Ishikawa (cell line): ENCODE results near the gene OPCML.

ENCODE experiments used
- CEBPB ChIP-seq: IDR thresholded peaks from 2 replicates; pipeline ENCODE4 v1.6.1; 2012
- CREB1 ChIP-seq: IDR thresholded peaks from 2 replicates; pipeline ENCODE4 v1.6.1; 2012; ENCODE audit warnings: low read depth
- EGR1 ChIP-seq: IDR thresholded peaks from 2 replicates; pipeline ENCODE4 v1.6.1; 2012
- EP300 ChIP-seq: IDR thresholded peaks from 2 replicates; pipeline ENCODE4 v1.6.1; 2012; ENCODE audit warnings: borderline replicate concordance
- FOXM1 ChIP-seq: IDR thresholded peaks from 2 replicates; pipeline ENCODE4 v1.6.1; 2012; ENCODE audit warnings: low read depth, borderline replicate concordance
- MAX ChIP-seq: IDR thresholded peaks from 2 replicates; pipeline ENCODE4 v1.6.1; 2012
- NFIC ChIP-seq: IDR thresholded peaks from 2 replicates; pipeline ENCODE4 v1.6.1; 2012
- RAD21 ChIP-seq: IDR thresholded peaks from 2 replicates; pipeline ENCODE4 v1.6.1; 2012; ENCODE audit warnings: low read depth
- REST ChIP-seq: IDR thresholded peaks from 2 replicates; pipeline ENCODE4 v1.6.1; 2012; ENCODE audit warnings: low read depth, mild to moderate bottlenecking
- TAF1 ChIP-seq: IDR thresholded peaks from 2 replicates; pipeline ENCODE4 v1.6.1; 2012; ENCODE audit warnings: low read depth, mild to moderate bottlenecking
- TCF12 ChIP-seq: IDR thresholded peaks from 2 replicates; pipeline ENCODE4 v1.6.1; 2012; ENCODE audit warnings: low read depth
- TEAD4 ChIP-seq: IDR thresholded peaks from 2 replicates; pipeline ENCODE4 v1.6.1; 2012
- USF1 ChIP-seq: IDR thresholded peaks from 2 replicates; pipeline ENCODE4 v1.6.1; 2012
- YY1 ChIP-seq: IDR thresholded peaks from 2 replicates; pipeline ENCODE4 v1.6.1; 2012; ENCODE audit warnings: low read depth
- ZBTB7A ChIP-seq: IDR thresholded peaks from 2 replicates; pipeline ENCODE4 v1.6.1; 2012; ENCODE audit warnings: low read depth

Gene OPCML

GRCh38 chr11:132551016-132551415, 981.3 kb downstream of the OPCML start:
- TF ChIP-seq CREB1 (no peak), ZBTB7A (no peak), YY1 (no peak), RAD21 (no peak), NFIC (no peak), MAX (no peak), CEBPB (no peak), REST (no peak), TAF1 (no peak), EGR1 (no peak), FOXM1 (no peak), TCF12 (no peak), TEAD4 (no peak), USF1 (no peak), EP300 (no peak)

- no peak for TF ChIP-seq REST
- no peak for TF ChIP-seq USF1
- TF ChIP-seq RAD21: no peak
- no peak for TF ChIP-seq CREB1
- TF ChIP-seq CEBPB: no peak
- no peak for TF ChIP-seq ZBTB7A
- no peak for TF ChIP-seq YY1
- TF ChIP-seq TEAD4: no peak
- no peak for TF ChIP-seq NFIC
- TF ChIP-seq MAX: no peak
- no peak for TF ChIP-seq TCF12
- TF ChIP-seq TAF1: no peak
- no peak for TF ChIP-seq EP300
- no peak for TF ChIP-seq EGR1
- no peak for TF ChIP-seq FOXM1
These were observed 982.7 kb downstream of the OPCML start for GRCh38 chr11:132549561-132549960.

GRCh38 chr11:132549001-132549400, 983.3 kb downstream of the OPCML start:
- TF ChIP-seq TEAD4 (no peak), EGR1 (no peak), REST (no peak), EP300 (no peak), MAX (no peak), CREB1 (no peak)

- TF ChIP-seq TEAD4 (no peak), ZBTB7A (no peak)
These were observed 988.3 kb downstream of the OPCML start for GRCh38 chr11:132544007-132544406.

GRCh38 chr11:132541794-132542193, 990.5 kb downstream of the OPCML start:
- TF ChIP-seq EP300 (no peak), CREB1 (no peak), EGR1 (no peak), YY1 (no peak), TEAD4 (no peak)
